GM12865 (cell line): ENCODE results near the gene ADAMTS12.

Experiments used
- DNase-seq: peaks from one replicate; pipeline ENCODE4 v3.0.0; 2010; ENCODE audit warnings: low read depth
- H3K4me3 ChIP-seq: 2 replicates; pipeline ENCODE4 v1.5.1; 2011; ENCODE audit warnings: mild to moderate bottlenecking, low read depth, low read length, control low read depth
- CTCF ChIP-seq: IDR thresholded peaks from 2 replicates; pipeline ENCODE4 v1.5.1; 2011; ENCODE audit warnings: low read length, control low read depth, low read depth, inconsistent platforms; ENCODE audit not compliant: insufficient read depth; ENCODE audit errors: missing control alignments

Gene ADAMTS12

GRCh38 chr5:33828626-33829308 is 63.0 kb downstream of the ADAMTS12 start:
- no peak for TF ChIP-seq CTCF

GRCh38 chr5:33827885-33828284 is 63.9 kb downstream of the ADAMTS12 start:
- DNase-seq, result no peak
- no peak overlapping the region for H3K4me3 ChIP-seq
- TF ChIP-seq CTCF, result no peak

More at GRCh38 chr5:33828626-33829308, 63.0 kb downstream of the ADAMTS12 start:
- H3K4me3 ChIP-seq, result no peak overlapping the region
- DNase-seq, result no peak

DNA sequence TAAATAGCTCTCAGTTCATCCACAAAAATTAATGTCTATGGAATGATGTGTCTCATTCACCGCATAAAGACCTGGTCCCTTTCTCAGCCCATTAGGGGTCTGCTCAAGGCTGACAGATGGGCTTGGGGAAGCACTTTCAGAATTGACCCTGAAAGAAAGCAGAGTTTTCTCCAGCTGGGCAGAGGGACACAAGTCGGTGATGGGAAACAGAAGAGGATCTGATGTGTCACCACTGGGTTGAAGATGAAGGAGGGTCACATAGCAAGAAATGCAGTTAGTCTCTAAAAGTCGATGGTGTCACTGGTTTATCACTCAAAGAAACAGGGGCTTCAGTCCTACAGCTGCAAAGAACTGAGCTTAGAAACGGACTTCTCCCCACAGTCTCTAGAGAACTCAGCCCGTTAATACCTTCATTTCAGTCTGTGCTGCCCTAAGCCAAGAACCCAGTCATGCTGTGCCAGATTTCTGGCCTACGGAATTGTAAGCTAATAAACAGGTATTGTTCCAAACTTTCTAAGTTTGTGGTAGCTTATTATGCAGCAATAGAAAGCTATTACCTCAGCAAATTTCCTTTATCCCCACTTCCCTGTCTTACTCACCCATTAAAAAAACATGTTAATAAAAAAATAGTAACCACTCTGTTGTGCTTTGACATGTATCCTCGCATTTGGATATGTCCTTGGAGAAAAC is 64.6 kb downstream of the ADAMTS12 start:
- TF ChIP-seq CTCF, result no peak
- no peak for DNase-seq
- H3K4me3 ChIP-seq, result no peak overlapping the region

DNA sequence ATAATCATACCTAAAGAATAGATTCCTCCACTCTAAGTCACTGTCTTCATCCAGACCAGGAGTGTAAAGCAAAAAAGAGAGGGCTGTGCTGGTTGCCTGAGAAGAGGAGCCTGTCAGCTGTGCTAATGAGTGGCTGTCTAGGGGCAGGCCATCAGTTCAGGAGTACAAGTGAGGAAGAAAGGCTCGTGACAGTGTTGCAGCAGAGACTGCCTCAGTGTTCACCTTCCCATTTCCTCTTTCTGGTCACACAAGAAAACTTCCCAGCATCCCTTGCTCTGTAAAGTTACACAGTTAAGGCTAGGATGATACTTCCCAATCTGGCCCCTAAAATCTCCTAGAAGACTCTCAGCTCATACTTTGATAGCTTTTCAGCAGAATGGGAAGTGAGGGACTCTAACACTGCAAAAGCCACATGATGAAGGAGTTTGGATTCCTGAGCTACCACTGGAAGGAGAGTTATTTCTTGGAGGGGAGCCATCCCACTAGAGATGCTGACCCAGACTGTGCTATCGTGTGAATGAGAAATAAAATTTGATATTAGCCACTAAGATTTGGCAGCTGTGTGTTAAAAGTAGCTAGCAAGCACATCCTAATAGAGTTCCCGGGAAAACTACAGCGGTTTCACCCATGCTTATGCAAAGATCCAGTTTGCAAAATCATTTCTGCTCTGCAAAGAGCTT is 67.1 kb downstream of the ADAMTS12 start:
- no peak overlapping the region for H3K4me3 ChIP-seq
- DNase-seq, result peak; percentile 28
- TF ChIP-seq CTCF, result no peak

DNA sequence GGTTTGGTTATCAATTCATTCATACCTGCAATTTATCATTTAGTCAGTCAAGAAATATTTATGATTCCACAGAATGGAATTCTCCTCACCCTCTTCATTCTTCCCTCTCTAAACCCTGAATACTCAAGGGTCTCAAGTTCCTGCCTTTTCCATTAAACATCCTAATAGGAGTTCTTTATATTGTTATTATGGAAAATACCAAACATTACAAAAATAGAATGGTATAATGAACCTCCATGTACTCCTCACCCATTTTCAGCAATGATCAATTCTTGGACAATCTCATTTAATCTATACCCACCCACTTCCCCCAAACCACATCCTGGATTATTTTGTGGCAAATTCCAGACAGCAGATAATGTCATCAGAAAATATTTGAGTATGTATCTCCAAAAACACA is 74.5 kb downstream of the ADAMTS12 start:
- DNase-seq, result no peak
- H3K4me3 ChIP-seq, result no peak overlapping the region
- TF ChIP-seq CTCF, result no peak

GRCh38 chr5:33816791-33817190 is 75.0 kb downstream of the ADAMTS12 start:
- TF ChIP-seq CTCF, result no peak
- no peak for DNase-seq
- no peak overlapping the region for H3K4me3 ChIP-seq
